HEK293 (cell line): ENCODE measurements around the gene PCDH9.

Experiments used
- CTCF ChIA-PET: fragments of 350-600 bp; formaldehyde crosslinking; extraction: SDS; loops from one replicate; lab custom pipeline; 2021; ENCODE audit warnings: antibody characterized with exemption; lab: Yijun Ruan, JAX
- POLR2A ChIA-PET: fragments of 300-600 bp; formaldehyde crosslinking; extraction: SDS; loops from one replicate; lab custom pipeline; 2020; ENCODE audit warnings: antibody characterized with exemption, inconsistent platforms; lab: Yijun Ruan, JAX
- H3K27ac ChIP-seq: fragments of 200-500 bp; sonication (Bioruptor generic); 2 replicates; pipeline ENCODE4 v1.5.1; 2014; ENCODE audit warnings: low read depth, low read length, control low read depth, inconsistent platforms; ENCODE audit errors: extremely low read depth
- H3K36me3 ChIP-seq, 2 experiments: fragments of 200-500 bp in 1 of 2; sonication (Bioruptor generic) in 1 of 2; 1 replicate in 1 of 2; 2 replicates in 1 of 2; pipeline ENCODE4 v1.5.1; 2014 to 2017; ENCODE audit warnings: inconsistent platforms in 2 of 2, low read length in 2 of 2; ENCODE audit not compliant: control insufficient read depth in 2 of 2, insufficient read depth in 1 of 2
- H3K4me1 ChIP-seq: fragments of 200-500 bp; sonication (Bioruptor generic); 2 replicates; pipeline ENCODE4 v1.5.1; 2014; ENCODE audit warnings: mild to moderate bottlenecking, low read length, inconsistent platforms; ENCODE audit not compliant: control insufficient read depth, insufficient read depth
- H3K4me3 ChIP-seq: 2 replicates; pipeline ENCODE4 v1.5.1; 2011; ENCODE audit warnings: low read depth, mild to moderate bottlenecking, control low read depth, low read length, moderate library complexity
- H3K9me3 ChIP-seq: fragments of 200-500 bp; sonication (Bioruptor generic); 2 replicates; pipeline ENCODE4 v1.5.1; 2014; ENCODE audit warnings: low read depth, low read length, inconsistent platforms; ENCODE audit not compliant: control insufficient read depth, insufficient read depth
- IKZF3 ChIP-seq: fragments of 450-650 bp; IDR thresholded peaks from 2 replicates; pipeline ENCODE4 v1.5.0; 2018; ENCODE audit warnings: missing biosample characterization, mild to moderate bottlenecking, missing genetic modification characterization, moderate library complexity
- MYNN ChIP-seq: fragments of 450-650 bp; formaldehyde crosslinking; IDR thresholded peaks from 2 replicates; pipeline ENCODE4 v1.5.1; 2016; ENCODE audit warnings: missing biosample characterization, missing genetic modification characterization, borderline replicate concordance
- MZF1 ChIP-seq: fragments of 450-650 bp; formaldehyde crosslinking; IDR thresholded peaks from 2 replicates; pipeline ENCODE4 v1.5.1; 2017; ENCODE audit warnings: missing biosample characterization, missing genetic modification characterization, borderline replicate concordance
- PRDM1 ChIP-seq: fragments of 450-650 bp; formaldehyde crosslinking; IDR thresholded peaks from 2 replicates; pipeline ENCODE4; 2016; ENCODE audit warnings: missing biosample characterization, missing genetic modification characterization
- RBAK ChIP-seq: fragments of 450-650 bp; formaldehyde crosslinking; IDR thresholded peaks from 2 replicates; pipeline ENCODE4 v1.5.1; 2016; ENCODE audit warnings: missing biosample characterization, missing genetic modification characterization
- SALL2 ChIP-seq: fragments of 450-650 bp; formaldehyde crosslinking; IDR thresholded peaks from 2 replicates; pipeline ENCODE4 v1.5.0; 2017; ENCODE audit warnings: missing biosample characterization, mild to moderate bottlenecking, missing genetic modification characterization, borderline replicate concordance
- SP3 ChIP-seq: fragments of 450-650 bp; formaldehyde crosslinking; IDR thresholded peaks from 2 replicates; pipeline ENCODE4 v1.5.1; 2016; ENCODE audit warnings: missing biosample characterization, missing genetic modification characterization
- TRIM28 ChIP-seq: IDR thresholded peaks from 2 replicates; pipeline ENCODE4 v1.6.1; 2011; ENCODE audit warnings: low read length, control low read depth, borderline replicate concordance
- ZBTB17 ChIP-seq: fragments of 450-650 bp; formaldehyde crosslinking; IDR thresholded peaks from 2 replicates; pipeline ENCODE4 v1.5.1; 2016; ENCODE audit warnings: missing biosample characterization, missing genetic modification characterization
- ZNF132 ChIP-seq: fragments of 450-650 bp; formaldehyde crosslinking; IDR thresholded peaks from 2 replicates; pipeline ENCODE4 v1.5.1; 2017; ENCODE audit warnings: missing biosample characterization, missing genetic modification characterization, borderline replicate concordance
- ZNF133 ChIP-seq: fragments of 450-650 bp; formaldehyde crosslinking; IDR thresholded peaks from 2 replicates; pipeline ENCODE4 v1.5.1; 2016; ENCODE audit warnings: missing biosample characterization, missing genetic modification characterization
- ZNF155 ChIP-seq: fragments of 450-650 bp; formaldehyde crosslinking; IDR thresholded peaks from 2 replicates; pipeline ENCODE4 v1.5.1; 2016; ENCODE audit warnings: missing biosample characterization, missing genetic modification characterization
- ZNF292 ChIP-seq: fragments of 450-650 bp; formaldehyde crosslinking; IDR thresholded peaks from 2 replicates; pipeline ENCODE4 v1.5.1; 2016; ENCODE audit warnings: low read depth, missing biosample characterization, missing genetic modification characterization, borderline replicate concordance
- ZNF350 ChIP-seq: fragments of 450-650 bp; formaldehyde crosslinking; IDR thresholded peaks from 2 replicates; pipeline ENCODE4 v1.5.0; 2017; ENCODE audit warnings: missing biosample characterization, mild to moderate bottlenecking, missing genetic modification characterization
- ZNF558 ChIP-seq: fragments of 450-650 bp; formaldehyde crosslinking; IDR thresholded peaks from 2 replicates; pipeline ENCODE4 v1.5.1; 2016; ENCODE audit warnings: missing biosample characterization, missing genetic modification characterization
- ZNF624 ChIP-seq: fragments of 450-650 bp; formaldehyde crosslinking; IDR thresholded peaks from 2 replicates; pipeline ENCODE4 v1.5.1; 2017; ENCODE audit warnings: missing biosample characterization, missing genetic modification characterization
- ZNF664 ChIP-seq: fragments of 450-650 bp; formaldehyde crosslinking; IDR thresholded peaks from 2 replicates; pipeline ENCODE4 v1.5.1; 2016; ENCODE audit warnings: missing biosample characterization, missing genetic modification characterization
- ZSCAN16 ChIP-seq: fragments of 450-650 bp; formaldehyde crosslinking; IDR thresholded peaks from 2 replicates; pipeline ENCODE4 v1.5.1; 2016; ENCODE audit warnings: missing biosample characterization, missing genetic modification characterization
- TF ChIP-seq, protein P1 (sequence below): fragments of 450-650 bp; formaldehyde crosslinking; IDR thresholded peaks from 2 replicates; pipeline ENCODE4 v1.5.1; 2017; ENCODE audit warnings: missing biosample characterization, missing genetic modification characterization
- TF ChIP-seq, protein P2 (sequence below): IDR thresholded peaks from 2 replicates; pipeline ENCODE4 v1.6.1; 2011; ENCODE audit warnings: mild to moderate bottlenecking, low read depth, low read length, borderline replicate concordance
- TF ChIP-seq, protein P3 (sequence below): fragments of 450-650 bp; formaldehyde crosslinking; IDR thresholded peaks from 2 replicates; pipeline ENCODE4 v1.5.1; 2016; ENCODE audit warnings: missing biosample characterization, missing genetic modification characterization

Gene PCDH9

DNA sequence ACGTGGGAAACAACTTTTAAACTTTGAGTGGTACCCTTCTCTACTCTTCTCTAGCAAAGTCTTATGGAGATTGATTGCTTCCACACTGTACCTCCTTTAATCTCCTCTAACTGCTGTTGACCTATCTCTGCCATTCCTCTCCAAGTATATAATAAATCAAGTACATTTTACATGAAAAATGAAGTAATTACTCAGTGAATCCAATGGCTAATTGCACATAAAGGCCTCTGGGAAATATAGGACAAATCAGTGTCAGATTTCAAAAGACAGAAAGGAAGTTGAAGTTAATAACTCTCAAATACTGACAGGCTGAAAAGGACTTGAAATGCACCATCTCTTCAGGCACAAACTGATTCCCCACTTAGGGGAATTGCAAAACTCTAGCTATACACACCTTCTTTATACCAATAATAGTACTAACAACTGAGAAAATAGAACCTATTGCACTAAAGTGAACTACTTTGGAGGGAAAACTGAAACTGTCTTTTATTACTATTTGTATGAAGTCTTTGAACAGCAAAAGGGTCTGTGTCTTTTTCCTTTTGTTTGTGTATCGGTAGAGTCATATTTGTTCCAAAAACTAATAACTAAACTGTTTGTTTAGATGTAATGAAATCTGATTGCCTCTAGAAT, 701.1 kb downstream of the PCDH9 start (continued):
- TF ChIP-seq MZF1 (tag by site-specific recombination) (peak; percentile 72; the same call in 1 of the 2 replicates), ZBTB17 (0 out of 2 replicates have a peak, but pooled peaks have one; percentile 42)
- TF ChIP-seq, protein P1, sequence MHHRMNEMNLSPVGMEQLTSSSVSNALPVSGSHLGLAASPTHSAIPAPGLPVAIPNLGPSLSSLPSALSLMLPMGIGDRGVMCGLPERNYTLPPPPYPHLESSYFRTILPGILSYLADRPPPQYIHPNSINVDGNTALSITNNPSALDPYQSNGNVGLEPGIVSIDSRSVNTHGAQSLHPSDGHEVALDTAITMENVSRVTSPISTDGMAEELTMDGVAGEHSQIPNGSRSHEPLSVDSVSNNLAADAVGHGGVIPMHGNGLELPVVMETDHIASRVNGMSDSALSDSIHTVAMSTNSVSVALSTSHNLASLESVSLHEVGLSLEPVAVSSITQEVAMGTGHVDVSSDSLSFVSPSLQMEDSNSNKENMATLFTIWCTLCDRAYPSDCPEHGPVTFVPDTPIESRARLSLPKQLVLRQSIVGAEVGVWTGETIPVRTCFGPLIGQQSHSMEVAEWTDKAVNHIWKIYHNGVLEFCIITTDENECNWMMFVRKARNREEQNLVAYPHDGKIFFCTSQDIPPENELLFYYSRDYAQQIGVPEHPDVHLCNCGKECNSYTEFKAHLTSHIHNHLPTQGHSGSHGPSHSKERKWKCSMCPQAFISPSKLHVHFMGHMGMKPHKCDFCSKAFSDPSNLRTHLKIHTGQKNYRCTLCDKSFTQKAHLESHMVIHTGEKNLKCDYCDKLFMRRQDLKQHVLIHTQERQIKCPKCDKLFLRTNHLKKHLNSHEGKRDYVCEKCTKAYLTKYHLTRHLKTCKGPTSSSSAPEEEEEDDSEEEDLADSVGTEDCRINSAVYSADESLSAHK: peak; percentile 74
- TF ChIP-seq, all 188 proteins: peak for 26

DNA sequence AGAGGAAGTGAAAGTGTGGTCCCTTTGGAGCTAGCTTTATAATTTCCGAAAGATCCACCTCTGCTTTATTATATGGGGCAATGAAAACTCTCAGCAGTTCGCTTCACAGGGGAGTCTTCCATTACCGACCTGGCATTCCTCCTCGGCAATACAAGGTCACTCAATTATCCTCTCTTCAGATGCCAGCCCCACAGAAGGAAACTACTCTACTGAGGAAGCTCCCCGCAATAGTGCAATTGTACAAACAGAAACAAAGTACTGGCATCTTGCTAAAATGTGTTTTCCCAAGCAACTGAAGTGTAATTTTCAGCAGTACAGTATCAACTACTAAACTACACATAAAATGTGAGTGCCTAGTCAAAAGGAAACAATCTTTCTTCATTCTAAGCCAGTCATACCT, 702.0 kb downstream of the PCDH9 start:
- no peak overlapping the region for H3K27ac ChIP-seq
- no peaks in the 10 kb centered on the region for H3K4me1 ChIP-seq
- TF ChIP-seq SP3 (tag by site-specific recombination) (no peak), ZNF624 (no peak), ZSCAN16 (tag by site-specific recombination) (no peak)
- TF ChIP-seq, protein P2, sequence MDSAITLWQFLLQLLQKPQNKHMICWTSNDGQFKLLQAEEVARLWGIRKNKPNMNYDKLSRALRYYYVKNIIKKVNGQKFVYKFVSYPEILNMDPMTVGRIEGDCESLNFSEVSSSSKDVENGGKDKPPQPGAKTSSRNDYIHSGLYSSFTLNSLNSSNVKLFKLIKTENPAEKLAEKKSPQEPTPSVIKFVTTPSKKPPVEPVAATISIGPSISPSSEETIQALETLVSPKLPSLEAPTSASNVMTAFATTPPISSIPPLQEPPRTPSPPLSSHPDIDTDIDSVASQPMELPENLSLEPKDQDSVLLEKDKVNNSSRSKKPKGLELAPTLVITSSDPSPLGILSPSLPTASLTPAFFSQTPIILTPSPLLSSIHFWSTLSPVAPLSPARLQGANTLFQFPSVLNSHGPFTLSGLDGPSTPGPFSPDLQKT: no peak
- CTCF ChIA-PET: no interaction called here
- no peak overlapping the region for H3K4me3 ChIP-seq
- no peaks in the 10 kb centered on the region for H3K36me3 ChIP-seq
- POLR2A ChIA-PET: no interaction called here
- H3K9me3 ChIP-seq: no peaks in the 10 kb centered on the region

DNA sequence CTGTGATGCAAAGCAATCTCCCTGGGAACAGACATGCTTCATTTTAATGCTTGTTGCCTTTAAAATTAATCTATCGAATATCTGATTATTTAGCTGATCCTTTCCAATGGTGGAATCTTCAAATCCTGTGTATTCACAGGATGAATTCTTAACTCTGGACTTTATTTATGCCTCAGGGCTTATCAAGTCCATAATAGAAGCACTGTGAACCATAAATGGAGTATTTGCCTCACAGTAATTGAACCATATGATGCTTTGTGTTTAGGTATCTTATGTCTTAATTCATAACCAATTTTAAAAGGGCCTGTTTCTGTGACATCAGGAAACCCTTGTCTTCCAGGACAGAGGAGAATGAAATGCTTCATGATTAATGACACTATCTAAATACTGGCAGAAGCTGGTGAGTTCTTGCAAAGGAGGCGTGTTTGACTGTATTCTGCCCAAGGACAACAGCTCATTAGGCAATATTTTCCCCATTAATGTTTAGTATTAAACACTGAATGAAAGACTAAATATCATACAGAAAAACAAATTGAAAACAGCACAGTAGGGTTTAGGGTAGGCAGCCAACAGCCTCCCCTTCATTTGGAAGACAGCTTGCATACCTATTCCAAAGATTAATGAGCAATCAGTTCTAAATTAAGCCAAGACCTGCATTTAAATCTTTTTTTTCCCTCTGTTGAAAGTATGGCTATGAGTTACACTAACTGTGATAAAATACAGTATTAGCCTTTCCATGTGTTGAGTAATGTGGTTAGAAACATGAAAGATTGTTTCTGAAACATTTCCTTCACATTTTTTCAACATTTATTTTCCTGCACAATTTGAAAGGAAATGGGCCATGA, 709.4 kb downstream of the PCDH9 start:
- Histone ChIP-seq H3K4me3 (no peak overlapping the region), H3K27ac (no peak overlapping the region), H3K4me1 (no peaks in the 10 kb centered on the region), H3K36me3 (no peaks in the 10 kb centered on the region), H3K9me3 (no peaks in the 10 kb centered on the region)
- ChIA-PET POLR2A (no interaction called here), CTCF (no interaction called here)
- TF ChIP-seq TRIM28: 0 out of 2 replicates have a peak, but pooled peaks have one; percentile 26
- TF ChIP-seq ZNF133 (tag by site-specific recombination): no peak

DNA sequence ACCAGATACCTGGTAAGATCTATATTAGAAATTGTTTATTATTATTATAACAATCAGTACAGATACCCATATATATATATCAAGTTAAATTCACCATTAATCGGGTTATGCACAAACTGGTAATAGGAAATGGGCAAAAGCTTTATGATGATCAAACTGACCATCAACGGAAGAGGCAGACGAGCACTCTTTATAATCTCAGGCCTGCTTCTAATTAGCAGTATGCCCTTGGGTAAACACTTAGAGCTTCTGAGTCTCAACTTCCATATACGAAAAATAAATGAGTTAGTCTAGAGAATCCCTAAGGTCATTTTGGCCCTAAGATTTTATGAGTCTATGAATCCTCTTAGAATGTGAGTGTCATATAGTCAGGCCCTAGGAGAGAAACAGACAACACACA, 710.9 kb downstream of the PCDH9 start:
- Histone ChIP-seq H3K9me3 (no peaks in the 10 kb centered on the region), H3K4me3 (no peak overlapping the region), H3K36me3 (no peaks in the 10 kb centered on the region), H3K27ac (no peak overlapping the region), H3K4me1 (no peaks in the 10 kb centered on the region)
- ChIA-PET CTCF (no interaction called here), POLR2A (no interaction called here)
- TF ChIP-seq SALL2 (no peak), ZNF350 (tag by site-specific recombination) (no peak), ZNF558 (tag by site-specific recombination) (no peak), ZNF132 (tag by site-specific recombination) (no peak), RBAK (tag by site-specific recombination) (no peak), PRDM1 (tag by site-specific recombination) (no peak), IKZF3 (tag by site-specific recombination) (no peak), ZNF292 (tag by site-specific recombination) (no peak), ZNF664 (no peak), ZNF155 (tag by site-specific recombination) (no peak), MYNN (no peak)
- TF ChIP-seq, protein P3, sequence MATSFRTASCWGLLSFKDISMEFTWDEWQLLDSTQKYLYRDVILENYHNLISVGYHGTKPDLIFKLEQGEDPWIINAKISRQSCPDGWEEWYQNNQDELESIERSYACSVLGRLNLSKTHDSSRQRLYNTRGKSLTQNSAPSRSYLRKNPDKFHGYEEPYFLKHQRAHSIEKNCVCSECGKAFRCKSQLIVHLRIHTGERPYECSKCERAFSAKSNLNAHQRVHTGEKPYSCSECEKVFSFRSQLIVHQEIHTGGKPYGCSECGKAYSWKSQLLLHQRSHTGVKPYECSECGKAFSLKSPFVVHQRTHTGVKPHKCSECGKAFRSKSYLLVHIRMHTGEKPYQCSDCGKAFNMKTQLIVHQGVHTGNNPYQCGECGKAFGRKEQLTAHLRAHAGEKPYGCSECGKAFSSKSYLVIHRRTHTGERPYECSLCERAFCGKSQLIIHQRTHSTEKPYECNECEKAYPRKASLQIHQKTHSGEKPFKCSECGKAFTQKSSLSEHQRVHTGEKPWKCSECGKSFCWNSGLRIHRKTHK (tag by site-specific recombination): no peak
- TF ChIP-seq, protein P1: no peak
